Stimulated activated CD4-positive, alpha-beta T cell treated with anti-CD3 and anti-CD28 coated beads, Interleukin-4, amount 100 ng/mL, for 48 hours (primary cell): ENCODE measurements around the gene S100A6.
"Not testable (repeated sequence)": the region's sequence is repeated elsewhere in the genome, so short reads cannot be mapped to it uniquely, and the experiment has no call there.

Experiments used
- DNase-seq, 2 donors: peaks; one replicate each; pipeline ENCODE4 v3.0.0-alpha.2; 2020; ENCODE audit warnings: low read depth in 2 of 2

S100A6 gene

GRCh38 chr1:153563991-153564390 is 28.2 kb upstream of the S100A6 start:
- DNase-seq, result no peak

- no peak for DNase-seq
Measured at GRCh38 chr1:153563483-153563901, 27.7 kb upstream of the S100A6 start.

GRCh38 chr1:153562021-153562420 is 26.2 kb upstream of the S100A6 start:
- DNase-seq, result not testable (repeated sequence)

GRCh38 chr1:153561466-153561985 is 25.7 kb upstream of the S100A6 start:
- DNase-seq, result no peak

- DNase-seq, result no peak
Measured at GRCh38 chr1:153560771-153561465, 25.1 kb upstream of the S100A6 start.

- no peak for DNase-seq
Measured at GRCh38 chr1:153560241-153560640, 24.4 kb upstream of the S100A6 start.

- DNase-seq, result no peak
Measured at GRCh38 chr1:153557877-153558276, 22.1 kb upstream of the S100A6 start.

GRCh38 chr1:153556348-153556747 is 20.6 kb upstream of the S100A6 start:
- no peak for DNase-seq

GRCh38 chr1:153553830-153554541 is 18.2 kb upstream of the S100A6 start:
- DNase-seq, result no peak

- DNase-seq, result no peak
Measured at GRCh38 chr1:153553096-153553495, 17.3 kb upstream of the S100A6 start.

GRCh38 chr1:153552335-153552734 is 16.5 kb upstream of the S100A6 start:
- DNase-seq, result no peak

GRCh38 chr1:153550827-153551500 is 15.2 kb upstream of the S100A6 start:
- no peak for DNase-seq

GRCh38 chr1:153550398-153550758 is 14.6 kb upstream of the S100A6 start:
- DNase-seq, result no peak

- DNase-seq, result no peak
Measured at GRCh38 chr1:153549741-153550397, 14.1 kb upstream of the S100A6 start.

GRCh38 chr1:153548722-153549688 is 13.2 kb upstream of the S100A6 start, which contains the start of gene S100A3:
S100A3 (minus strand) TSS chr1:153549258; CDS start chr1:153548485, 773 bp downstream.
- no peak for DNase-seq

GRCh38 chr1:153547560-153548551 is 12.1 kb upstream of the S100A6 start:
- no peak for DNase-seq

GRCh38 chr1:153546796-153547559 is 11.2 kb upstream of the S100A6 start:
- DNase-seq, result no peak

GRCh38 chr1:153546371-153546770 is 10.6 kb upstream of the S100A6 start:
- DNase-seq, result no peak
